HG03460 (cell line): ENCODE results near the gene TIMM17A.

Experiments used
- ATAC-seq: cut with Tn5 transposase; IDR thresholded peaks from one replicate; pipeline ENCODE4 v1.9.1; 2021; ENCODE audit not compliant: unreplicated experiment

TIMM17A gene

DNA sequence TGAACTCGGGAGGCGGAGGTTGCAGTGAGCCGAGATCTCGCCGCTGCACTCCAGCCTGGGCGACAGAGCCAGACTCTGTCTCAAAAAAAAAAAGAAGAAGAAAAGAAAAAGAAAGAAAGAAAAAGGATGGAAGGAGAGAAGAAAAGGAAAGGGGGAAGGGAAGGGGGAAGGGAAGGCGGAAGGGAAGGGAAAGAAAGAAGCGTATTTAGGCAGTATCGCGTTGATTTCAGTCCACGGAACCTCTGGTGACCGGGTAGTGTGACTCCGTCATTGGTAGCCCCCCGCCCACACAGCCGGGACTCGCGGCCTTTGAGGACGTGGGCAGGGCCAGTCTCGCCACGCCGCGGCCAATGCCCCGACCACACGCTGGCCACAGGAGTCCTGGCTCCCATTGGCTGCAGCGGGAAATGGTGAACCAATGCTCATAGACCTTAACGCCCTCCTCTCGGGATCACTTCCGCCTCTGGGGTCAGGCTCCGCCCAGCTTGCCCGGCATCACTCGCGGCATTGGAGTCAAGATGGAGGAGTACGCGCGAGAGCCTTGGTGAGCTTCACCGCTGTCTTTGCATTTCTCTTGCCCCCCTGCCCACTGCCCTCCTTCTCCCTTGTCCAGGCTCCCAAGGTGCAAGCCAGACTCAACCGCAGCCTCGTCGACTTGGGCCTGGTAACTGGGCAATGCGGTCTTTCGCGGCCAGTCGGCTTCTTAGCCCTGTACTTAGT lies at the start of gene TIMM17A:
Gene TIMM17A, plus strand, starts transcription at position 495 of the 720 bp plus-strand sequence. Its CDS starts 24 bp downstream, at position 519.
- peak; percentile 99 for ATAC-seq

DNA sequence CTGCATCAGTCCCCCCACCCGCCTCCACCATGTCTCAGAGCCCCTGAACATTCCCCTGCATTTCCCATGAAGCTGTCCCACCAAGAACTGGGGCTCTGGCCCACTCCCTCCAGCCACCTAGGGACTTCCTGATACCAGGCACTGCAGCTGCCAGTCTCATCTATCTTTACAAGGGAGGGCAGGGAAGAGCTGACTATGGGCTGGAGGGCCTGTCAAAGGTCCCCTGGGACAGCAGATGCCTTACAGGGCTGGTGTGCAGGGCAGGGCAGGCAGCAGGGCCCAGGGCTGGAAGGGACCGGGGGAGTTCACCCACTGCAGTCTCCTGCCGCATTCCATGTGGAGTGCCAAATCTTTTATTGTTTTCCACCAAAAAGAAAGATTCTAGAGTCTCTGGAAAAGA lies 49.0 kb upstream of the TIMM17A start:
- ATAC-seq: no peak

DNA sequence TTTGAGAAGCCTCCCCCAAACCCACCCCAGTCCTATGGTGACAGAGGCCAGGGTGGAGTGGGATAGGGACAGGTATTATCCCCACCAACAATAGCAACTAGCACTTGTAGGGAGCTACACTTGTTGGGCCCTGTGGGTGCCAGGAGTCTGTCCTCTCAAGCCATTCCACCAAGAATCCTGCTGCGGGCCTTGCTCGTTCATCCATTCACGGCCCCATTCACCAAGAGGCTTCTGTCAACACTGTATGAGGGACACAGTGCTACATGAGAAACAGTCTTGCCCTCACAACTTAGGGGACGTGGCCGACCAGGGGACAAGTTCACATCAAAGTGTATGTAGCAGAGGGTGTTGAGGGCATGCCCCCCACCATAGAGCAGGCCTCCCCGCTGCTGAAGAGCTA lies 47.7 kb upstream of the TIMM17A start:
- ATAC-seq: no peak

DNA sequence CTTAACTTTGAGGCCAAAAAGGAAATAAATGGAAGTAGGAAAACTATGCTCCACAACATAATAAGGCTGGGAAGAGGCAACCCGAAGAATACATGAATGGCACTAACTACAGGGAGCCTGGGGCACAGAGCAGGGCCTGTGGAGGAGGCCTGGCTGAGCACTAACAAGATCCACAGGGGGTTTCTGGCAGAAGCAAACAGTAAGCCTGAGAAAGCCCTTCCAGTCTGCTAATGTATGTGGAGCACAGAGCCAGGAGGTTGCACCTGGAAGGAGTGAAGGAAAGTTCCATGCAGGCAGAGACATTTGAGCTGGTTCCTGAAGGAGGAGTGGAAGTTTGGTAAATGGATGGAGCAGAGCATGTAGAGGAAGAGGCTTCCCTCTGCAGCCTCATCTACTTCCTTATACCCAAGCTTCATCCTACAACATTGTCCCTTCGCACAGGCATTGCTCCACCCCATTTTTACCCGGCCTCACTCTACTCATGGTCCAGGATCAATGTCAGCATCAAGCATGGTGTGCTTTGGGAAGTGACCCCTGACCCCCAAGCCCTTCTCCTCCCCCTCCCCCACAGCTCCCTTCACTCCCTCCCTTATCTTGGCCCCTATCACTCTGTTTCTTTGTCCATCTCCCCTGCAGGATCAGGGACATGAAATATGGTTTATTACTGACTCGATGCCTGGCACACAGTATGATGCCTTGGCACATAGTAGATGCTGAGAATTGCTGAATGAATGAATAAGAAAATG lies 43.3 kb upstream of the TIMM17A start:
- ATAC-seq: no peak

DNA sequence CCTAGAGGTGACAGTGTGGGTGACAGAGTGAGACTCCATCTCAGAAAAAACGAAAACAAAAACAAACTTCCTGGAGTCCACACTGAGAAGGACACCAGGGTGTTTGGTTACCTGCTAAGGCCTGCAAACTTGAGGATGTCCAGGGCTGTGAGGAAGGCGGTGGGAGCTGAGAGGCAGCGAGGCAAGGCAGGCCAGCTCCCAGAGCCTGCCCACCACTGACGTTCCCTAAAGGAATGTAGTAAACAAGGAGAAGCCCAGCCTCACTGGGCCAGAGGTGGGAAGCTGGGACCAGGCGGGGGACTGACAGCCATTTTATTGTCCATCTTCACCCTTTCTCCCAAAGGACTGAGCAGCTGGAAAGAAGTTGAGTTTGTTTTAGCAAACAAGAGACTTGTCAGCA lies 42.5 kb upstream of the TIMM17A start:
- ATAC-seq: no peak

DNA sequence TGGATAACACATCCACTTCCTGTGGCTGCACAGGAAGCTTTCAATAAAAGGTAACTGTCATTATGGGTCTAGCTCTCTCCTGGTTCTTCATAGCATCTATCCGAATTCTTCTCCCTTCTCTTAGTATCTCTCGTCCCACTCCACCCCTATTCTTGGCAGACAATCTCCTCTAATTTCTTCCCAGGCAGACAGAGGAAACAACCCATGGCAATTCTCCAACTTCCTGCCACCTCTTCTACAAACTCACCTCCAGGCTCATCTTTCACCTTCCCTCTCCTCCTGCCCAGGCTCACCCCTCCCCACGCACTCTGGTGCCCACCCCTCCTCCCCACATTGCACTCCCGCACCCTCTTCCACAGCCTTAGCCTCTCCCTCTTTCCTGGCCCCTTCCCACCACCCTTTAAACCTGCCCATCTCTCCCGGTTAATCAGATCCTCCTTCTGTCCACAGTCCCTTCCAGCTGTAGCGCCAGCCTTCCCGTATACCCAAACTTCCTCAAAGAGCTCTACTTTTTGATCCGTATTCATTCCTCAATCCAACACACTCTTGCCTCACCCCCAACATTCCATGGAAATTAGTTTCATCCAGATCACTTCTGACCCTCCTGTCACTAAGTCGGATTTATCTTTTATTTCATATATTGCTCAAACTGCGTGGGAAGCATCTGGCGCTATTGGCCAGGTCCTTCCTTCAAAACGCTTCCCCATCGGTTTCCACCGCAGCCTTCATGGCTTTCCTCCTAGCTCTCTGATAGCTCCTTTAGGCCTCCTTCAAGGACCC lies 40.7 kb upstream of the TIMM17A start:
- ATAC-seq: no peak

DNA sequence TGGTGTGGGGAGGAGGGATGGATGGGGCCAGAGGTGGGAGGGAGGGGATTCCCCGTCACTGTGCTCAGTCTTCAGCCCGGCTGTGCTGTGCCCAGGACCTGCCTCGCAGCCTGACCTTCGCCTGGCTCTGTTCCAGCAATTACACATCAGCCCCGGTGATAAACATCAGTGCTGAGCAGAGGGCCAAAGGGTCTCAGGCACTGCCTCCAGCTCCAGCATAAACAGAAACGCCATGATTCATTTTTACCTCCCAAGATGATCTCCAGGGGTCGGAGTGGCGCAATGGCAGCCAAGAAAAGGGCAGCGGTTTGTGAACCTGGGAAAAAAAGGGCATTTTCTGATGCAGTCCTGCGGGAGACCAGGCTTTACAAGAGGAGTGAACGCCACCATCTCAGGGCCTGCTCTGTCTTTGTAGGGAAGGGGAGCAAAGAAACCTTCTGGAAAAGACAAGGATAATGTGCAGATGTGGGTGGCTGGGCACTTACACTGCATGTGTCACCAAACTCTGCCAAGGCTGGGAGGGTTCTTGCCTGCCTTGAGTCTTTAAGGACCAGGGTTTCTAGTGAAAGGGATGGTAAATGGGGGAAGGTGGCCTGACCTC lies 38.6 kb upstream of the TIMM17A start:
- ATAC-seq: no peak

DNA sequence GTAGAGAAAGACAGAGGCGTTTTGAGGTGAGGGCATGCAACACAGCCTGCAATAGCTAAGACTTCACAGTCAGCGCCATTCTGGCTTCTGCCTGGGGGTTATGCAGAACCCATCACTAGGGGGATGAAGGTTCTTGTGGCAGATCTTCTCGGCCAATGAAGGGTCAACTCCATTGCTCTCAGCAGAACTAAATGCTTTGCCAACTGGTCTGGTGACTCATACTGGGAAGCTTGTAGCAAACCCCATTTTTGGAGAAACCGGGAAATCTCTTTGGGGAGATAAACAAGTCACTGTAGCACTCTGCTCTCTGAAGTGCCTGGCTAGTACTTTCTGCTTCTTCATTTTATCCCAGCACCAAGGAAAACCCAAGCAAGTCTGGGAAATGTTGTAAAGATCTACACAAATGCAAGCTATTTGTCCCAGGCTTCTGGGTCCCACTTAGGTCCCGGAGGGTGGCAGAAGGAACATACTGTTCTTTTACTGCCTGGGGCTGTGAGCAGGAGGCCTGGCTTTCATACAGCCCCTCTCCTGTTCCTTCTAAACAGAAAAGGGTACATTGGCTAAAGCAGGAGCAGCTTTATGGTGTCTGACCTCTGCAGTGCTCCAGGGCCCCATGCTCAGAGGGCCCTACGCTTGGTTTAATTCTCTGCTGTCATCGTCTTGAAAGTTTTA lies 37.8 kb upstream of the TIMM17A start:
- no peak for ATAC-seq

DNA sequence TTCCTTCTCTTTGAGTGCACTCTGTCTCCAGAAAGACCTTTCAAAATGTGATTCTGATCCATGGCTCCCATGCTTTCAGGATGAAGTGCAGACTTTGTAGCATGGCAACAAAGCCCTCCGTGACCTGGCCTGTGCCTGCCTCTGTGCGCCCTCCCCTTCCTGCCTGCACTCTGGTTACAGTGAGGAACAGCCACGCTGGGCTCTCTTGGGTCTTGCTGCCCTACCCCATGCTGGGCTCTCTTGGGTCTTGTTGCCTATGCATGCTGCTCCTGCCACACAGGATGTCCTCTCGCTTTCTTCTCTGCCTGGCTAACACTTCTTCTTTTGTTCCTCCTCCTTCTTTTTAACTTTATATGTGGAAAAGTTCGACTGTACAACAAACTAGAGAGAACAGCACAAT lies 37.0 kb upstream of the TIMM17A start:
- no peak for ATAC-seq

DNA sequence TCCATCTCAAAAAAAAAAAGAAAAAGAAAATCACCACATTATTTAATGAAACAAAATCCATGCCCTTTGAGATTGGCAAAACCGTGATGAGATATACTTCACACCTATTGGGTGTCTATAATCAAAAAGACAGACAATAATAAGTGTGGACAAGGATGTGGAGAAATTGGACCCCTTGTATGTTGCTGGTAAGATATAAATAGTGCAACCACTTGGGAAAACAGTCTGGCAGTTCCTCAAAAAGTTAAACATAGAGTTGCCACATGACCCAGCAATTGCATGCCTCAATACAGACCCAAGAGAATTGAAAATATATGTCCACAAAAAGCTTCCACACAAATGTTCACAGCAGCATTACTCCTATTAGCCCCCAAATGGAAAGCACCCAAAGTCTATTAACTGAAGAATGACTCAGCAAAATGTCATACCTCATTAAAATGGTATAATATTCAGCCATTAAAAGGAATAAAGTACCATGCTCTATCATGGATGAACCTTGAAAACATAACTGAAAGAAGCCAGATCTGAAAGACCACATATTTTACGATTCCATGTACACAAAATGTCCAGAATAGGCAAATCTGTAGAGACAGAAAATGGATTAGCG lies 33.2 kb upstream of the TIMM17A start:
- ATAC-seq: no peak

DNA sequence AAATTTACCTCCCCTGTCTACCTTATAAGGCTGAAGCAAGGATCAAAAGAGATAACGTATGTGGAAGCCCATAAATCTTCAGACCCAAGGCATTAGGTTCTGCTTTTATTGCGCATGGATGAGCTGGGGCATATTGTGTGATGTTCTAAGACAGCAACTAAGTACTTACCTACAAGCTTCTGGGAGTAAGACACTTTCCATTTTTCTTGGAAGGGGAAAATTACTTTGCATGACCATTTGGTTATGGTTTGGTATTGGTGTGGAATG lies 30.1 kb upstream of the TIMM17A start:
- no peak for ATAC-seq

DNA sequence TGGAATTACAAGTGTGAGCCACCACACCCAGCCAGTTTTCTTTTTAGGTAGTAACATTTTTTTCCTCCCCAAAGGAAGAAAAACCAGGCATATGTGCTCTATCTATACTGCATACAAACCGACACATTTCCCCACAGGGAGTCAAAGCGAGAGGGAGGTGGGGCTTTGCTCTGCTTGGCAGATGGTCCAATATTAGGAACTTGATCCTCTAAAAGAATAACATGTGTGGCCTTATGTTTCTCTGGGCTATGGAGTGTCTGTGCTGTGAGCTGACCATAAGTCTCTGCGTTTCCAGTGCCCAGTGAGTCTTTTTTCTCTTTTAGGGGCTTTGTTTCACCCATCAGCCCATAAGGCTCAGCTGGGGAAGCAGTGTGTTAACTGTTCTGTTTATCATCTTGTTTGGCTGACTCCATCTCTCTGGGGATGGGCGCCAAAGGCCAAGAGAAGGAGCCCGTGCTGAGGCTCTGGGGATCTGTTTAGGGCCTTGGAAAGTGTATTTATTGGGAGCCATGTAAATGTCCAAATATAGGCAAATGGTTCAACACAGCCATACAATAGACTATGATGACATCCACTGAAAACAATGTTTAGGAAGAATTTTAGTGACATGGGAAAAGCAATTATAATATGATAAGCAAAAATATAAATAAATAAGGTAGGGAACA lies 29.2 kb upstream of the TIMM17A start:
- ATAC-seq: no peak

DNA sequence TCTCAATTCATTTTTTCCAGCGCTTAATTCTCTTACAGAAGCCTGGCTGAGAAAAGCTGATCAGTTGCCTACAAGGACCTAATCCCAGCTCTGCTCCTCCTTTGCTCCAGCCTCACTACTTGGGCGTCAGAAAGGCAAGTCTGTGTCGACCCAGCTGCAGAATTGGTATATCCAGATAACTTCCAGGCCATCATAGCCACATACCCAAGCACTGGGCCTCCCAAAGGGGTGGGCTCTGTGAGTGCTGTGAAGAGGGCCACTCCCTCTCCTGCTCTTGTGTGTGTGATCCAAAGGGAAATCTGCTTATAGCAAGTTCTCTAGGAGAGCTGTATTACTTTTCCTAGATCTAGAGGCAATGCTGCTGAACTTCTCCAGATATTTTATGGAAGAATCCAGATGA lies 27.0 kb upstream of the TIMM17A start:
- ATAC-seq: no peak

DNA sequence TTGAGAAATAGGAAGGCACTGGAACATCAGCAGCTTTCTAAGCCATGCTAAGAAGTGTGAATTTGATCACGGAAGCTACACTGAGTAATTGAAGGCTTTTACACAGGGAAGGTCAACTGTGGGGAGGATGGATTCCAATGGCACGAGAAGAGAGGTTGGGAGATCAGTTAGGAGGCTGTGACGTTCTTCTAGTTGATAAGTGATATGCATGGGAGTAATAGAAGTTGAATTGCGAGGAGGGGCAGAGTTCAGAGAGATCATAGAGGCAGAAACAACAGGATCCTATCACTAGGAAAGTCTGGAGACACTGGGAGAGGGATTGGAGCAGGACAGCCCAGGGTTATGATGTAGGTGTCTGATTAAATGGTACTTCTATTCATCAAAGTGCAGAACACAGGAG lies 25.2 kb upstream of the TIMM17A start:
- ATAC-seq: no peak

DNA sequence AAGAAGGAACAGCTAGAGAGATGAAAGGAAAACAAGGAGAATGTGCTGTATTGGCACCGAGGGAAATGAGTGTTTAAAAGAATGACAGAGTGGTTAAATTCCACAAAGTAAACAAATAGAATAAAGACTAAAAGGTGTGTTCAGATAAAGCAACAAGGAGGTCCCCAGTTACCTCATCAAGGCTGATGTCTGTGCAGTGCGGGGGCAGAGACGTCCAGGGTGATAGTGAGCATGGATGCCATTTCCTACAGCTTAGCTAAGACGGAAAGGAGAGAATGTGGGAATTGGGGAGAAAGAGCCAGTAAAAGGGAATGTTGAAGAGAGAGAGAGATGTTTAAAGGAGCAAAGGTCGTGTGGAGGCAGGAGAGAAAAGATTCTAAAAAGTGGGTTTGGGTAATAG lies 24.5 kb upstream of the TIMM17A start:
- ATAC-seq: no peak

DNA sequence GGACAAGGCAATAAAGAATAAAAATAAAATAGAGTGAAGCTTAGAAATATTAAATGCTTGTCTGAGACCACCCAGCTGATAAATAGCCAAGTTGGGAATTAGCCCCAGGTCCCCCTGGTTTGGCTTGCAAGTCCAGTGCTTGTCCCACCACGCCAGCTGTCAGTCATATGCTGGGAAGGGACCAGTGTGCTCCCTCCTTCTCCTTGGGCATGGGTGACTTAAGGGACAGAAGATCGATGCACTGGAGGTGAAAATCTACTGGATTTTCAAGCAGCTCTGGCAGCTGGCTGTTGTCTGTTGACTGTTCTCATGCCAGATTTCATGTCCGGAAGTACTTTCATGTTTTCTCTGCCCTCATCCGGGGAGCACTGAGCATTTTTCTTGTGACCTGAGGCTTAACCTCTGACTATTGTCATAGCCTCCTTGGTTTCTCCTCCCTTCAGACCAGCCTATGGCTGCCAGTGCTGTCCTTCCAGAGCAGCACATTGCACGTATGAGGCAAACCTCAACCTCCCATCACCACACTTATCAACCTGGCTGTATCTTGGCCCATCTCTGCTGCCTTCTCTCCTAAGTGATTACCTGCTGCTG lies 21.4 kb upstream of the TIMM17A start:
- no peak for ATAC-seq

DNA sequence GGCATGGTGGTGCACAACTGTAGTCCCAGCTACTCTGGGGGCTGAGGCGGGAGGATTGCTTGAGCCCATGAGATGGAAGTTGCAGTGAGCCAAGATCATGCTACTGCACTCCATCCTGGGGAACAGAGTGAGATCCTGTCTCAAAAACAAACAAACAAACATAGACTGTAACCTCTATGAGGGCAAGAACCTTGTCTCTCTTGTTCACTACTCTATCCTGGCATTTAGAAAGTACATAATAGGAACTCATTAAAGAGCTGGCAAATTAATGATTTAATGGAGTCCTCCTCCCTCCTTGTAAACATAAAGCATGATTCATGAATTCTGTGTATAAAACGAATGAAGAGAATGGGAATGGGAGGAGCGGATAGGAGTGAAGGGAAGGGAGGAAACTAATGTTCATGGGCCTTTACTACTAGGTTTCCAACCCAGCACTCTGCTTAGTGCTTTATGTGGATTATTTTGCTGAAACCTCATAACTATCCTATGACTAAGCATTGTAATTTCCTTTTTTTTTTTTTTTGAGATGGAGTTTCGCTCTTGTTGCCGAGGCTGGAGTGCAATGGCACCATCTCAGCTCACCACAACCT lies 17.6 kb upstream of the TIMM17A start:
- ATAC-seq: no peak

DNA sequence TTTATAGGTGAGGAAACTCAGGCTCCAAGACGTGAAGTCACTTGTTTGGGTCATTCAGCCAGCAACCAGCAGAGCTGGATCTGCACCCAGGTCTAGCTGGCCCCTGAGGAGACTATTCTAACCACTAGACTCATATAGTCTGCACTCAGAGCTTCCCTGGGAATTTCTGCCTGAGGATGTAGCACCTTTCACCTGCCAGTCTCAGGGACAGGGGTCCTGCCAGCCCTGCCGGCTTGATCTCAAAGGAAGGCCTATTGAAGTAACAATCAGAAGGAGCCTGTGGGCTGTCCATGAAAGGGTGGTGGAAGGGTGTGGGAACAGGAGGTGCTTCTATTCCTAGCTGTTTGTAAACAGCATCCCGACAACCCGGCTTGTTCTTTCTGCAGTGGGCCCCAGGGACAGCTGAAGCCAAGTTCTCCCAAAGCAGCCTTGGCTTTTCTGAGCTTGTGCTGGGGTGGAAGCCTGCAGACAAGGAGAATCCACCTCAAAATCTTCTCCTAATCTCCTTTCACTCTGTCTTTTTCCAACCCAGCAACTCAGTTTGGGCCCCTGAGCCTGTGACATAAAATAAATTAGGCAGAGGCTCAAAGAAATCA lies 16.8 kb upstream of the TIMM17A start:
- no peak for ATAC-seq

DNA sequence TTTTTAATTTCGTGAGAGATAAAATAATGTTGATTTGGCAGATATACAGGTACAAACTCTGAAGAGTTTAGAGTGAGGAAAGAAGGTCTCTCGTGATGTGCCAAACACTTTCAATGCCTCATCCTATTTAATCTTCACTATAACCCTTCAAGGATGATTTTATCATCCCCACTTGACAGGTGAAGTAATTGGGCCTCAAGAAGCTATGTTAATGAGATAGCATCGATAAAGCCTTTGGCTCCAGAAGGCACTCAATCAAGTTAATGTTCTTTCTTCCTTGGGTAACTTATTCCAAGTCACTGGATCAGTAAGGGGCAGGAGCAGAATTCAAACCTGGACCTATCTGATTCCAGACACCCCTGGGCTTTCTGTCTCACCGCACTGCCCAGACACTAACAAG lies 16.2 kb upstream of the TIMM17A start:
- no peak for ATAC-seq
